ENCODE data around the gene NLGN1.

The NLGN1 gene

DNA sequence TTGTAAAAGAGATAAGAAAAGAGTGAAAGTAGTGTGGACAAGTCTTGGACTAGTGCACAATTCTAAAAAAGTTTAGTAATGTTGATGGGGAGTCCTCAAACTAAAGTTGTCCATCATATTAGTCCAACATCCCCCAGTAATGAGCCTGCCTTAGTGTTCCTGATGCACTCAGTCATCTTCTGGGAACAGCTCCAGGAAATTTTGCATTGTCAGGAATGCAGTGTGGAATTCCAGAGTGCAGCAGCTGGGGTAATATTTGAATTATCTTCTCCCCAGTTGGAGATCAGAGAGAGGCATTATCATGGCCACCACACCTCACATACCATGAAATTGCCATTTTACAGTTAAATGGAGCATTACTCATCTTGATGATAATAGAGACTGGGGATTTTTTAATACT, 932.8 kb downstream of the NLGN1 start:
- Histone ChIP-seq H3K36me3 (ENCODE audit: insufficient read depth, low read length) (no peaks in the 10 kb centered on the region), H3K9me3 (ENCODE audit: low read length) (no peaks in the 10 kb centered on the region), H3K9ac (ENCODE audit: low read length) (no peak overlapping the region), H3K4me3 (ENCODE audit: low read depth in 1 of 2, low read length in 2 of 2) (no peak overlapping the region), H3K4me1 (ENCODE audit: insufficient read depth, low read length) (no peaks in the 10 kb centered on the region), H3K27me3 (ENCODE audit: control insufficient read depth in 1 of 2, insufficient read depth in 2 of 2, low read length in 2 of 2) (no peaks in the 10 kb centered on the region), H3K27ac (ENCODE audit: low read depth, low read length) (no peak overlapping the region)

- Histone ChIP-seq H3K9me3 (ENCODE audit: low read length) (no peaks in the 10 kb centered on the region), H3K4me3 (ENCODE audit: low read depth in 1 of 2, low read length in 2 of 2) (no peak overlapping the region), H3K9ac (ENCODE audit: low read length) (no peak overlapping the region), H3K27me3 (ENCODE audit: control insufficient read depth in 1 of 2, insufficient read depth in 2 of 2, low read length in 2 of 2) (no peaks in the 10 kb centered on the region), H3K27ac (ENCODE audit: low read depth, low read length) (no peak overlapping the region), H3K4me1 (ENCODE audit: insufficient read depth, low read length) (no peaks in the 10 kb centered on the region), H3K36me3 (ENCODE audit: insufficient read depth, low read length) (no peaks in the 10 kb centered on the region)
Observed at GRCh38 chr3:174331095-174331800, 933.7 kb downstream of the NLGN1 start.

GRCh38 chr3:174332391-174332790, 934.8 kb downstream of the NLGN1 start:
- no peaks in the 10 kb centered on the region for H3K27me3 ChIP-seq (ENCODE audit: control insufficient read depth in 1 of 2, insufficient read depth in 2 of 2, low read length in 2 of 2)

DNA sequence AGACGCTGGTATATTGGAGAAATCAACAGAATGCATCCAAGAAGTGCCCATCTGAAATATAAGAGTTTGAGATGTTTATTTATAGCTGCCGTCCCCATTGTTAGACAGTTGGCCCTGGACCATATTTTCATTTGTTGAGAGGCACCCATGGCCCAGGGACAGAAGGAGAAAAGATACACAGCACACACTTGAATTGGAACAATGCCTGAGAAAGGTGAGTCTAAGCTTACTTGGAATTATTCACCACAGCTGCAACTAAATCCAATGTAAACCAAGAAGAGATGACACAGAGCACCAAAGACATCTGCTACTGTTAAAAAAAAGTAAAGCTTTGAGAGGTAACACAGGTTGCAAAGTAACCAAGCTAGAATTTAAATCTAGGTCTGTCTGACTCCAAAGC, 936.1 kb downstream of the NLGN1 start:
- Histone ChIP-seq H3K9ac (ENCODE audit: low read length) (no peak overlapping the region), H3K4me1 (ENCODE audit: insufficient read depth, low read length) (no peaks in the 10 kb centered on the region), H3K9me3 (ENCODE audit: low read length) (no peaks in the 10 kb centered on the region), H3K27me3 (ENCODE audit: control insufficient read depth in 1 of 2, insufficient read depth in 2 of 2, low read length in 2 of 2) (no peaks in the 10 kb centered on the region), H3K4me3 (ENCODE audit: low read depth in 1 of 2, low read length in 2 of 2) (no peak overlapping the region), H3K27ac (ENCODE audit: low read depth, low read length) (no peak overlapping the region), H3K36me3 (ENCODE audit: insufficient read depth, low read length) (no peaks in the 10 kb centered on the region)

More at GRCh38 chr3:174332391-174332790, 934.8 kb downstream of the NLGN1 start:
- Histone ChIP-seq H3K36me3 (ENCODE audit: insufficient read depth, low read length) (no peaks in the 10 kb centered on the region), H3K4me3 (ENCODE audit: low read depth in 1 of 2, low read length in 2 of 2) (no peak overlapping the region), H3K27ac (ENCODE audit: low read depth, low read length) (no peak overlapping the region), H3K9ac (ENCODE audit: low read length) (no peak overlapping the region), H3K4me1 (ENCODE audit: insufficient read depth, low read length) (no peaks in the 10 kb centered on the region), H3K9me3 (ENCODE audit: low read length) (no peaks in the 10 kb centered on the region)

DNA sequence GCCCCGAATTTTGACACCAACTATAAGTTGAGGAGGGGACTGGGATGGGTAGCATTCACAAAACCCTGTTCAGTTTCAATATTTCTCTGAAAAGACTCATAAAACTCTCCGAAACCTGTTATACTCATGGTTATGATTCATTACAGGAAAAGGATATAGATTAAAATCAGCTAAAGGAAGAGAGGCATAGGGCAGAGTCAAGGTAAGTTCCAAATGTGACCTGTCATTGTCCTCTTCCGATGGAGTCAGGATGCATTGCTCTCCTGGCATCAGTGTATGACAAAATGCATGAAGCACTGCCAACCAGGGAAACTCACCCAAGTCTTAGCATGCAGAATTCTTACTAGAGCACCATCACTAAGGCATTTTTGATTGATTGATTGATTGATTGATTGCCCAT, 936.6 kb downstream of the NLGN1 start:
- H3K36me3 ChIP-seq (ENCODE audit: insufficient read depth, low read length): no peaks in the 10 kb centered on the region
- no peaks in the 10 kb centered on the region for H3K9me3 ChIP-seq (ENCODE audit: low read length)
- no peak overlapping the region for H3K27ac ChIP-seq (ENCODE audit: low read depth, low read length)
- H3K27me3 ChIP-seq (ENCODE audit: control insufficient read depth in 1 of 2, insufficient read depth in 2 of 2, low read length in 2 of 2): no peaks in the 10 kb centered on the region
- no peaks in the 10 kb centered on the region for H3K4me1 ChIP-seq (ENCODE audit: insufficient read depth, low read length)
- no peak overlapping the region for H3K4me3 ChIP-seq (ENCODE audit: low read depth in 1 of 2, low read length in 2 of 2)
- no peak overlapping the region for H3K9ac ChIP-seq (ENCODE audit: low read length)

- H3K4me1 ChIP-seq (ENCODE audit: insufficient read depth, low read length): no peaks in the 10 kb centered on the region
- no peak overlapping the region for H3K27ac ChIP-seq (ENCODE audit: low read depth, low read length)
- no peak overlapping the region for H3K4me3 ChIP-seq (ENCODE audit: low read depth in 1 of 2, low read length in 2 of 2)
- no peaks in the 10 kb centered on the region for H3K36me3 ChIP-seq (ENCODE audit: insufficient read depth, low read length)
- no peaks in the 10 kb centered on the region for H3K9me3 ChIP-seq (ENCODE audit: low read length)
- no peak overlapping the region for H3K9ac ChIP-seq (ENCODE audit: low read length)
- no peaks in the 10 kb centered on the region for H3K27me3 ChIP-seq (ENCODE audit: control insufficient read depth in 1 of 2, insufficient read depth in 2 of 2, low read length in 2 of 2)
Observed at GRCh38 chr3:174335324-174335723, 937.8 kb downstream of the NLGN1 start.

GRCh38 chr3:174335910-174336309, 938.4 kb downstream of the NLGN1 start:
- Histone ChIP-seq H3K9ac (ENCODE audit: low read length) (no peak overlapping the region), H3K27me3 (ENCODE audit: control insufficient read depth in 1 of 2, insufficient read depth in 2 of 2, low read length in 2 of 2) (no peaks in the 10 kb centered on the region), H3K36me3 (ENCODE audit: insufficient read depth, low read length) (no peaks in the 10 kb centered on the region), H3K4me3 (ENCODE audit: low read depth in 1 of 2, low read length in 2 of 2) (no peak overlapping the region), H3K4me1 (ENCODE audit: insufficient read depth, low read length) (no peaks in the 10 kb centered on the region), H3K9me3 (ENCODE audit: low read length) (no peaks in the 10 kb centered on the region), H3K27ac (ENCODE audit: low read depth, low read length) (no peak overlapping the region)

Data from muscle layer of colon (tissue), 2 donors.